Amniotic epithelial cell (primary cell): ENCODE results near the gene CST6.
A peak's percentile ranks its signal among the peaks of the same experiment; 100 is the strongest.

ENCODE experiments used
- DNase-seq: peaks from one replicate; pipeline ENCODE4 v3.0.0-alpha.2; 2010; ENCODE audit warnings: low read depth

Gene CST6

GRCh38 chr11:66047541-66048365 lies 35.9 kb downstream of the CST6 start:
- no peak for DNase-seq

GRCh38 chr11:66048547-66049323 lies 36.9 kb downstream of the CST6 start, which contains the start of gene GAL3ST3:
GAL3ST3 (minus strand) TSS chr11:66049161; CDS start chr11:66045415, 3,746 bp downstream.
- no peak for DNase-seq

GRCh38 chr11:66050581-66051231 lies 38.9 kb downstream of the CST6 start:
- DNase-seq, result no peak

- DNase-seq, result no peak
Measured at GRCh38 chr11:66051371-66051765, 39.6 kb downstream of the CST6 start.

GRCh38 chr11:66051766-66052663 lies 40.2 kb downstream of the CST6 start, which contains the start of gene SF3B2:
SF3B2 (plus strand) TSS chr11:66052364; CDS start chr11:66052385, 21 bp downstream.
- DNase-seq, result peak; percentile 99

GRCh38 chr11:66052664-66052982 lies 40.8 kb downstream of the CST6 start:
- DNase-seq, result no peak

GRCh38 chr11:66055021-66055420 lies 43.2 kb downstream of the CST6 start:
- no peak for DNase-seq

GRCh38 chr11:66056501-66056900 lies 44.7 kb downstream of the CST6 start:
- DNase-seq, result no peak

- DNase-seq, result no peak
Measured at GRCh38 chr11:66059966-66060680, 48.3 kb downstream of the CST6 start.

- DNase-seq, result no peak
Measured at GRCh38 chr11:66061268-66061667, 49.5 kb downstream of the CST6 start.

- no peak for DNase-seq
Measured at GRCh38 chr11:66062408-66062807, 50.6 kb downstream of the CST6 start.
